Adrenal gland (tissue), 12 donors: ENCODE data around the gene FAM78A. TPM values are rescaled to one million over a fixed set of nuclear protein-coding genes. Genes with fewer than 3 reads are reported as not detected.
A peak's percentile ranks its signal among the peaks of the same experiment; 100 is the strongest.
"Not testable (repeated sequence)": the region's sequence is repeated elsewhere in the genome, so short reads cannot be mapped to it uniquely, and the experiment has no call there.

Experiments used
- DNase-seq, 7 donors: peaks; one replicate each; pipeline ENCODE4 v3.0.0-alpha.2; 2019 to 2020
- H3K27ac ChIP-seq, 5 donors: fragments of 200-600 bp; sonication (generic) in 4 of 5; 1 replicate in 3 of 5; 2 replicates in 2 of 5; pipeline versions ENCODE4 v1.5.1 to v1.8.0; 2016 to 2020; ENCODE audit warnings: mild to moderate bottlenecking in 1 of 5
- H3K27me3 ChIP-seq: fragments of 200-600 bp; 2 replicates; pipeline ENCODE4 v1.8.0; 2021
- H3K36me3 ChIP-seq, 2 donors: fragments of 200-600 bp; replicated peaks in 1 of 2; 1 replicate in 1 of 2; 2 replicates in 1 of 2; pipeline versions ENCODE4 v1.5.1 to v1.8.0; 2018 to 2022
- H3K4me1 ChIP-seq, 2 donors: fragments of 200-600 bp; replicated peaks in 1 of 2; 1 replicate in 1 of 2; 2 replicates in 1 of 2; pipeline versions ENCODE4 v1.5.1 to v1.8.0; 2018 to 2021
- H3K4me3 ChIP-seq, 4 donors: fragments of 200-600 bp; sonication (generic) in 3 of 4; one replicate each; pipeline ENCODE4 v1.5.1; 2016 to 2018
- H3K9me3 ChIP-seq, 3 donors: fragments of 200-600 bp; sonication (generic) in 1 of 3; replicated peaks in 1 of 3; 1 replicate in 2 of 3; 2 replicates in 1 of 3; pipeline versions ENCODE4 v1.5.1 to v1.8.0; 2016 to 2021
- POLR2A ChIP-seq, 2 donors: fragments of 450-650 bp; IDR thresholded peaks; one replicate each; pipeline ENCODE4 v1.6.1; 2017; ENCODE audit warnings: antibody characterized with exemption in 2 of 2, mild to moderate bottlenecking in 2 of 2, moderate library complexity in 1 of 2
- WGBS, 4 donors: extraction: QIAGEN DNeasy Blood & Tissue Kit in 2 of 4; methylation state at CpG; one replicate each; pipeline versions ENCODE4 v1.1.5 to v1.1.7; 2013 to 2017; 5-methylcytosine and 5-hydroxymethylcytosine counted together
- intact Hi-C, 2 donors: fragments of 100-400 bp; cut with DNase I; formaldehyde crosslinking; loops; one replicate each; pipeline versions ENCODE4 v1.14.1 to v1.15.0; 2022 to 2023
- polyA plus RNA-seq, 3 donors: library from polyadenylated mRNA; stranded (reverse); fragments of 200-250 nt in 2 of 3; fragments of 350-450 nt in 1 of 3; fragmentation: Illumina TruSeq in 1 of 3; extraction: RNeasy Lipid Tissue Mini Kit (QIAGEN cat#74804) in 1 of 3; gene quantifications; one replicate each; pipeline ENCODE4 v1.2.3, GENCODE V29; 2013 to 2014
- total RNA-seq, 9 donors: library from RNA; depleted of rRNA in 4 of 9; stranded (reverse); fragments of >200 nt in 4 of 9; fragments of 120-200 nt in 1 of 9; fragmentation: NEBNext Ultra II Directional in 1 of 9; extraction: Animal tissue kit (Norgen Biotek cat#: 25700) in 1 of 9; gene quantifications; one replicate each; pipeline versions ENCODE4 v1.1.0 to v1.2.4, GENCODE V29; 2013 to 2023
- TF ChIP-seq, protein P1 (sequence below), 6 experiments: fragments of 450-650 bp in 4 of 6; fragments of 200-600 bp in 2 of 6; sonication (generic) in 1 of 6; IDR thresholded peaks; 1 replicate in 5 of 6; 2 replicates in 1 of 6; pipeline versions ENCODE4 v1.5.1 to v1.8.0; 2016 to 2021; ENCODE audit warnings: antibody characterized with exemption in 6 of 6, mild to moderate bottlenecking in 2 of 6, moderate library complexity in 1 of 6
- donor health status: healthy with polysubstance abuse.
- donor health status: Bipolar disorder and iron deficiency.
- donor health status: DM: yes; HTN: yes; CAD: no.
- donor health status: DM: no; HTN: no; CAD: no.
- donor health status: DM: no; HTN: no; CAD: no.
- donor health status: DM: yes; HTN: yes; CAD: no.

The FAM78A gene
- total and polyA plus RNA-seq, 12 donors, result 1.1 to 11.7 (median 6.5) TPM

DNA sequence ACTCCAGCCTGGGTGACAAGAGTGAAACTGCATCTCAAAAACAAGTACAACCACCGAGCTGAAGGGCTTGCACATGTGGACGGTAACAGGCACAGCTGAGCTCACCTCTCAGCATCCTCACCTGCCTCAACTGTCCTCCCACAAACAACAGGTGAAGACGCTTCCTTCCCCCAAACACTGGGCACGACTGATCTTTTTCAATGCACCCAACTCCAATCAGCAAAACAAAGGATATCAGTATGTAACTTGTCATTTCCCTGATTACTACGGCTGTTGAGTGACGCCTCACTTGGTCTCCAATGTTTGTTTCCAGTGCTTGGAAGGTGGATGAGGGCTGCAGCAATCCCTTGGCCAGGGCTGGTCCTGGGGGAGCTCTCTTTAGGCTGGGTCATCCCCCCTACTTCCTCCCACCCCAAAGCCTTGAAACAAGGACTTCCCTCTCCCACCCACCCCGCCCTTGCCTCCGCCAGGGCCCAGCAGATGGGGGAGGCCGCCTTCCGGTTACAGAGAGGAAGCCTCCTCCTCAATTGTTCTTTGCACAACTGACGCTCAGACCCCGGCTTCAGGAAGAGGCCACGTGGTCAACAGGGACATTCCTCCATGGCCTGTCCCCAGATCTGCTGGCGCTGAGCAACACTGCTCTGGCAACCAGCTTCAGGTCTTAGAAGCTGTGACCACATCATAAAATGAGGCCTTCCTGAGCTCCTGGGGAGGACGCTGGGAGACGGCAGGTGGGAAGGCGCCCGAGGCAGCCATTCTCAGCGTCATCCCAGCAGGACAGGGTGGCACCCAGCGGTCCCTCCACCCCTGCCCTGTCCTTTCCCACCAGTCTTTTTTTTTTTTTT lies 5.9 kb downstream of the FAM78A start:
- WGBS, 4 donors, result 64 to 69% (median 68%) methylated on average over 13 to 20 of the region's 20 CpGs
- no peak for TF ChIP-seq POLR2A (IDR thresholded peaks at IDR 0.05)
- TF ChIP-seq, protein P1, sequence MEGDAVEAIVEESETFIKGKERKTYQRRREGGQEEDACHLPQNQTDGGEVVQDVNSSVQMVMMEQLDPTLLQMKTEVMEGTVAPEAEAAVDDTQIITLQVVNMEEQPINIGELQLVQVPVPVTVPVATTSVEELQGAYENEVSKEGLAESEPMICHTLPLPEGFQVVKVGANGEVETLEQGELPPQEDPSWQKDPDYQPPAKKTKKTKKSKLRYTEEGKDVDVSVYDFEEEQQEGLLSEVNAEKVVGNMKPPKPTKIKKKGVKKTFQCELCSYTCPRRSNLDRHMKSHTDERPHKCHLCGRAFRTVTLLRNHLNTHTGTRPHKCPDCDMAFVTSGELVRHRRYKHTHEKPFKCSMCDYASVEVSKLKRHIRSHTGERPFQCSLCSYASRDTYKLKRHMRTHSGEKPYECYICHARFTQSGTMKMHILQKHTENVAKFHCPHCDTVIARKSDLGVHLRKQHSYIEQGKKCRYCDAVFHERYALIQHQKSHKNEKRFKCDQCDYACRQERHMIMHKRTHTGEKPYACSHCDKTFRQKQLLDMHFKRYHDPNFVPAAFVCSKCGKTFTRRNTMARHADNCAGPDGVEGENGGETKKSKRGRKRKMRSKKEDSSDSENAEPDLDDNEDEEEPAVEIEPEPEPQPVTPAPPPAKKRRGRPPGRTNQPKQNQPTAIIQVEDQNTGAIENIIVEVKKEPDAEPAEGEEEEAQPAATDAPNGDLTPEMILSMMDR (IDR thresholded peaks at IDR 0.05), result no peak
- peaks cover 0 to 12% of the 10 kb centered on the region in 2 donors for H3K4me1 ChIP-seq
- H3K9me3 ChIP-seq, result no peaks in the 10 kb centered on the region
- H3K27me3 ChIP-seq, result no peaks in the 10 kb centered on the region
- peak overlapping the region in 4 of 5 donors; percentile 46 to 88 (median 70) for H3K27ac ChIP-seq
- intact Hi-C loops, result no loop called here
- H3K36me3 ChIP-seq, result no peaks in the 10 kb centered on the region
- H3K4me3 ChIP-seq, result no peak overlapping the region
- DNase-seq, result peak; percentile 60 to 83 (median 70)

DNA sequence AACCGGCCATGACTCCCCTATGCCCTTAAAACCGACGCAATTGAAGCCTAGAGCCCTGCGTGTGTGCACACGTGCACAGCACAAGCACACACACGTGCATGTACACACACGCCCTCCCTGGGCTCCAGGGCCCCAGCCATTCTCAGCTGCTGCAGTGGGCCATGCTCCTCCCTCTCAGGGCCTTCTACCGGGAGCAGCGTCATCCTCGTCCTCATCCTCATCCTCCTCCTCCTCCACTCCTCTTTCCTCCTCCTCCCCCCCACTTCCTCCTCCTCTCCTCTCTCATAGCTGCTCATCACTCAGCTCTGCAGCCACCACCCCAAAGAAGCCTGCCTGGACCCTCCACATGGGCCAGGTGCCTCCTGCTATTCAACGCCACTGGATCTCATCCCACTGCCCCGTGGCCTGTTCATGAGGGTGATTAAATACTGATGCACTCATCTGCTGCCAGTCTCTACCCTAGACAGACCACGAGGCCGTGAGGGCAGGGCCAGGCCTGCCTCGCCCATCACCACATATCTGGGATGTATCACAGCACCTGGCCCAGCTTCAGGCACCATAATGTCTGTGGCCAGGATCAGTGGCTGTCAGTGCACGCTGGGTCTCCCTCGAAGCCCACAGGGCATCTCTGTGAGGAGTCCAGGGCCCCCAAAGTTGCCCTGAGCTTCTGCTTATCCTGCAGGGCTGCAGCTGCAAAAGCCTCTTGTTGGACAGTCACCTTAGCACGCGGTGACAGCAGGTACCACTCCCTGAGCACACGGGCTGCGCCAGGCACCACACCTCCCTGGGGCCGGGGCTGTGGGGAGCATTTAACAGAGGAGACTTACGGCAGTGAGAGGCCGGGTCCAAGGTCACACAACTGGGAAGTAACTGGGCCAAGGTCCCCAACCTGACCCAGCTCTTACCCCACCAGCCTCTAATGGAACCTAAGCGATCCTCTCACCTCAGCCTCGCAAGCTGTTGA lies 9.8 kb downstream of the FAM78A start:
- Histone ChIP-seq H3K4me1 (peaks cover 0 to 11% of the 10 kb centered on the region in 2 donors), H3K27me3 (no peaks in the 10 kb centered on the region), H3K36me3 (no peaks in the 10 kb centered on the region), H3K27ac (peak overlapping the region in 1 of 5 donors; percentile 16), H3K9me3 (no peaks in the 10 kb centered on the region), H3K4me3 (no peak overlapping the region)
- WGBS, 4 donors, result 74 to 82% (median 75%) methylated on average over 9 to 26 of the region's 26 CpGs
- no peak for DNase-seq
- TF ChIP-seq, protein P1 (IDR thresholded peaks at IDR 0.05), result no peak
- TF ChIP-seq POLR2A (IDR thresholded peaks at IDR 0.05), result no peak
- intact Hi-C loops, result no loop called here

DNA sequence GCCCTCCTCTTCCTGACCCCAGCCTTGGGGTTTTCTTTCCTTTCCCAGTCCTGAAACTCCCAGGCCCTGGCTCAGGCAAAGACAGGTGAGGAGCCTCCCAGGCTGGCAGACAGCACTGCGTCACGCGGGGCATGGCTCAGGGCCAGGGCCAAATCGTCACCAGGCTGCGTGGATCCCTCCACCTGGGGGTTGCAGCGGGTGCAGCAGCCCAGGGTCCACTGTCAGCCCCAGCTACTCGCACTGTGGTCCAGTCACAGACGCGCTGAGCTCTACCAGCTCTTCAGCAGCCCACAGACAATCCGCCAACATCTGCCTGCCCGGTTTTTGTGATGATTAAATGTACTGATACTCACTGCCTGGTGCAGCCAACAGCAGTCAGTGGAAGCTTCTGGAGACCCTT lies 12.1 kb downstream of the FAM78A start:
- Histone ChIP-seq H3K27ac (no peak overlapping the region), H3K4me1 (peaks cover 0 to 6% of the 10 kb centered on the region in 2 donors), H3K9me3 (no peaks in the 10 kb centered on the region), H3K36me3 (peaks cover 0 to 11% of the 10 kb centered on the region in 2 donors), H3K4me3 (no peak overlapping the region), H3K27me3 (no peaks in the 10 kb centered on the region)
- intact Hi-C loops, result no loop called here
- TF ChIP-seq POLR2A (IDR thresholded peaks at IDR 0.05), result no peak
- TF ChIP-seq, protein P1 (IDR thresholded peaks at IDR 0.05), result no peak
- DNase-seq, result no peak
- 66 to 80% (median 77%) methylated on average over 6 to 11 of the region's 11 CpGs for WGBS, 4 donors

DNA sequence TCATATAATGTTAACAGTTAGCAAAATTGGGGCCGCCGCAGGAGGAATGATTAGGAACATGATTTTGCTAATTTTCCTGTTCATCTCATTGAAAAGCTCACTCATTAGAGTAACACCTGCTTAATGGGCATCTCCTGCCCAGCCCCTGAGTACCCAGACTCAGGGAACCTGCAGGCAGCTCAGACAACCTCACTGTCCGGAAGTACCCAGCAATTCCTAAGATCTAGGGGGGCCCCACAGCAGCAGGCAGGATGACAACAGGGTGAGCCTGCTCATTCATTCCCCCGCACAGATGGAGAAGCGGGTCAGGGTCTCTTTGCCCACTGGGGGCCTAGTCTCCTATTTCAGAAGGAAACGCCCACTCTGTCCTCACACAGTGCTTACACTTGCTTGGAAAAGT lies 12.6 kb downstream of the FAM78A start:
- DNase-seq, result no peak
- intact Hi-C loops, result no loop called here
- Histone ChIP-seq H3K9me3 (no peaks in the 10 kb centered on the region), H3K4me3 (no peak overlapping the region), H3K27me3 (no peaks in the 10 kb centered on the region), H3K4me1 (peaks cover 0 to 6% of the 10 kb centered on the region in 2 donors), H3K36me3 (peaks cover 0 to 11% of the 10 kb centered on the region in 2 donors), H3K27ac (no peak overlapping the region)
- 77 to 92% (median 84%) methylated on average over 5 to 6 of the region's 6 CpGs for WGBS, 4 donors
- TF ChIP-seq, protein P1 (IDR thresholded peaks at IDR 0.05), result no peak
- no peak for TF ChIP-seq POLR2A (IDR thresholded peaks at IDR 0.05)

DNA sequence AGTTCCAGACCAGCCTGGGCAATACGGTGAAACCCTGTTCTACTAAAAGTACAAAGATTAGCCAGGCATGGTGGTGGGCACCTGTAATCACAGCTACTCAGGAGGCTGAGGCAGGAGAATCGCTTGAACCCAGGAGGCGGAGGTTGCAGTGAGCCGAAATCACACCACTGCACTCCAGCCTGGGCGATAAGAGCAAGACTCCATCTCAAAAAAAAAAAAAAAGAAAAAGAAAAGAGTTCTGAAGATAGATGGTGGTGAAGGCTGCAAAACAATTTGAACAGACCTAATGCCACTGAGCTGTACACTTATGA lies 13.3 kb downstream of the FAM78A start:
- DNase-seq, H3K27me3 ChIP-seq, H3K9me3 ChIP-seq, H3K4me1 ChIP-seq, H3K4me3 ChIP-seq, H3K27ac ChIP-seq, intact Hi-C loops: not testable (repeated sequence)
- 83 to 95% (median 90%) methylated on average over 5 of the region's 5 CpGs for WGBS, 4 donors
- H3K36me3 ChIP-seq, result peaks cover 0 to 11% of the 10 kb centered on the region in 2 donors
